HG03196 (cell line): ENCODE results near the gene PLCG1.
"Not testable (repeated sequence)": the region's sequence is repeated elsewhere in the genome, so short reads cannot be mapped to it uniquely, and the experiment has no call there.

Experiments used
- ATAC-seq: cut with Tn5 transposase; IDR thresholded peaks from one replicate; pipeline ENCODE4 v1.9.1; 2021; ENCODE audit not compliant: unreplicated experiment

PLCG1 gene

DNA sequence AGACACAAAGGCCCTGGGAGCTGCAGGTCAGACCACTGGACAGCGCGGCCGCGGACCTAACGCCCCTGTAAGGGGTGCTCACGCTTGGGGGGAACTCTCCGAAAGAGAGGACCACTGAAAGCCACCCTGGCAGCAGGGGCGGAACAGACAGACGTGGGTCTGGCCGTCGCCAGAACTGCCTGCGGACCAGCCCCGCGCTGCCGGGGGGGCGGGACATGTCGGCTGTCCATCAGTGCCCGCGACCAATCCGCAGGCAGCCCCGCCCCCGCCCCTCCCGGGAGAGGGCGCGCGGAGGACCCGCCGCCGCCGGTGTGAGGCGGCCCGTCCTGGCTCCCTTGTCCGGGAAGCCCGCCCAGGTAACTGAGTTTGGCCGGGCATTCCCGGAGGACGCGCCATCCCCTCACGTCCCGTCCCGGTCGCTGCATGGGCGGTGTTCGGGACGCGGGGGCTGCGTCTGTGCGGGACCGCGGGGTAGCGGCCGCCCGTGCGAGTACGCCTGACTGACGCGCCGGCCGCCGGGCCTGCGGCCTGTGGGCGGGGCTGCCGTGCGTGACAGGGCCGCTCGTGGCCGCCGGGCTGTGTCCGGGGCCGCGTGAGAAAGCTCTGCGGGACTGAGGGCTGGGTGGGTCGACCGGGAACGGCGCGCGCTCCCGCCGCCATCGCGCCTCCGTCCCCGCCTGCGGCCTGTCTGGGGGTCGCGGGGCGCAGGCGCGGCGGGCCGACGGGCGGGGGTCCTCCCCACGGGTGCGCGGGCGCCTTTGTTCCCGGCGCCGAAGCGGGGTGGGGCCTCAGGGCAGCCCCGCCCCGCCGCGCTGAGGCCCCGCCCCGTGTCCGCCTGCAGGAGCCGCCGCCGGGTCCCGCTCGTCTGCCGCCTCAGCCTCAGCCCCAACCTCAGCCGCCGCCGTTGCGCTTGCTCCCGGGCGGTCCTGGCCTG, at the start of gene PLCG1:
Gene PLCG1, plus strand, starts transcription at position 864 of the 934 bp plus-strand sequence. CDS start 99 bp downstream, outside the sequence.
- peak; percentile 53 for ATAC-seq

- no peak for ATAC-seq
Observed at GRCh38 chr20:41087777-41088176, 49.6 kb upstream of the PLCG1 start.

- no peak for ATAC-seq
Observed at GRCh38 chr20:41089555-41089954, 47.8 kb upstream of the PLCG1 start.

- ATAC-seq = no peak
Observed at GRCh38 chr20:41091927-41092326, 45.4 kb upstream of the PLCG1 start.

DNA sequence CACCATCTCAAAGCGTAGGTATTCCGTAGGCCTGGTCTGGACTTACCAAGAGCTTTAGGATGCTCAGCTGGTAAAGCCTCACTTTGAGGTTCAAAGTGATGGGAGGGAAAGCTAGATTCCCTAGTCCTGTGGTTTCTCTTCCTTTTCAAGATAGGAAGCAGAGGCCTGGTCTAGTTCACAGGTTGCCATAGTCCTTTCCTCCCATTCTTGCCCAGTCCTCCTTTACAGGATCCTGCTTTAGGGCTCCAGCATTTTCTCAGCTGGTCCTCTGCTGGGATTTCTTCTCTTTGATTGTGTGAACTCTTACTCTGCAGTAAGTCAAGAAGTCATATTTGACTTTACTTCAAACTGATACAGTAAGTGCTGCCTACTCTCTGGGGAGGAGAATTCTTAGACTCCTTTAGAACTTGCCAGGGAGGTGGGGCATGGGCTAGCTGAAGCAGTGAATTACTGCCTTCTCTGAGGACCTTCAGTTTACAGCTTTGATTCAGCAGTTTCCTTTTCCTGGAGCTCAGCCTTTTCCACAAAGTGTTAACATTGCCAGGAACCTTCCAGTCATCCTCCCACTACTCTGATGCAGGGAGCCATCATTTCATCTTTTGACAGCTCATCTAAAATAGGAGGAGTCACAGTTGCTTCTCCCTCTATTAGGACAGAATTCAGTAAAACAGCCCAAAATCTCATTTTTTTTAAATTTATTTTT, 42.8 kb upstream of the PLCG1 start:
- ATAC-seq = no peak

DNA sequence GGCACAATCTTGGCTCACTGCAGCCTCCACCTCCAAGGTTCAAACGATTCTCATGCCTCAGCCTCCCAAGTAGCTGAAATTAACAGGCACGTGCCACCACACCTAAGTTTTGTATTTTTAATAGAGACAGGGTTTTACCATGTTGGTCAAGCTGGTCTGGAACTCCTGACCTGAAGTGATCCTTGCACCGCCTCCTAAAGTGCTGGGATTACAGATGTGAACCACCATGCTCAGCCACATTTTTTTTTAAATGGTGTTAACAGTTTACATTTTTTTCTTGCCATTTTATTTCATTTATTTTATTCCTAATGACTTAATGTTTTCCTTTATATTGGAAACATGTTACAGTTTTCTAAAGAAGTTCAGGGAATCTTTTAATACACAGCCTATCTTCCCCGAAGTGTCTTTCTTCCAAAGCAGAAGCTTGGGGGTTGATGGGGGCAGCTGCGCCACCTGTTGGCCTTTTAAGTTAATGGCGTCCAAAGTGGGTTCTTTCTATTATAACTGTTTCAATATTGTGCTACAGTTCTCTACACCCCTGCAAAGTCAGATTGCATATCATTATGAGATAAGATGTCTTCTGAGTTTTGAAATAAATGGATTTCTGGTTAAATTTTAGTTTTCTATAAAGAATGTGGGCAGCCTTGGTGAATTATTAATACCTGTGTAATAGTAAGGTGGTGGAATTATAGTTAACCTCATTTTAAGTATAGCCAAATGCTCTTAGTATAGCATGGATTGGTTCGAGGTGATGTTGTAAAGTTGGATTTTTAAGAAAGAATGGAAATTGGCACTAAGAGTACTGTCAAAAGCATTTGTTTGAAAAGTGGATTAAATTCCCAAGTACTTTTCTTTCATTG, 42.0 kb upstream of the PLCG1 start:
- ATAC-seq = no peak

DNA sequence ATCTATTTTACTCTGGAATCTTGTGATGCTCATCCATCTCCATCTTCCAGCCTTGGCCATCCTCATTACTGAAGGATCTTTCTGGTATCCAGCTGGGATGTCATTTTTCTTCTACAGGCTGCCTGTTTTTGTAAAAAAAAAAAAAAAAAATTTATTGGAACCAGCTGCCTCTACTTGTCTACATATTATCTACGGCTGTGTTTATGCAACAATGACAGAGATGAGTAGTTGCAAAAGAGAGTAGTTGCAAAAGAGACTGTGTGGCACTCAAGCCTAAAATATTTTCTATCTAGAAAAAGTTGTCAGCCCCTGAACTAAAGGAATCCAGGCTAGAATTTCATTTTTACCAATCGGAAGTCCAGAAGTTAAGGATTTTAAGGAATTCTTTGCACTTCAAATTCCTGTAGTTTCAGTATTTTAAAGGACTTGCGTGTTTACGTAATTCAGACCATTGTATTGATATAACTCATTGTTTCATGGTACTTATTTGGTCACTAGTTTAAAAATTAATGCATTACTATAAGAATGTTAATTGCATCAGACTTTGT, 38.6 kb upstream of the PLCG1 start:
- no peak for ATAC-seq

- no peak for ATAC-seq
Observed at GRCh38 chr20:41100001-41100480, 37.3 kb upstream of the PLCG1 start.

DNA sequence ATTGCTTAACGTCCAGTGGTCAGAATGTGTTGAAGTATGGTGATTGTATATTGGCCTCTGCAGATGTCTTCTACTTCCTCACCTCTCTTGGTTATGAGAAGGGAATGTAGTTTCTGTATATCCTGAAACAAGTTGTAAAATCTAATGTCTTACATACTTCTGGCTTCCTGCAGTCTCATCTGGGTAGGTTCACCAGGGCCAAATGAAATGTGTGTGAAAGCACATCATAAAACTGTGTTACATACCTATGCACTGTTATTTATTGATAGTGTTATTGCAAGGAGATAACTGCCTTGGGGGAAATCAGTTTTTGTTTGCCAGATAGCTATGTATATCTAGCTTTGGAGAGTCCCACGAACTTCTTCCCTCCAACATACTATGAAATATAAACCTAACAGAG, 35.7 kb upstream of the PLCG1 start:
- ATAC-seq = no peak

- ATAC-seq = no peak
Observed at GRCh38 chr20:41108531-41108930, 28.8 kb upstream of the PLCG1 start.

GRCh38 chr20:41110012-41110411, 27.3 kb upstream of the PLCG1 start:
- ATAC-seq = no peak

GRCh38 chr20:41110930-41111577, 26.3 kb upstream of the PLCG1 start:
- no peak for ATAC-seq

- ATAC-seq = no peak
Observed at GRCh38 chr20:41111578-41111951, 25.8 kb upstream of the PLCG1 start.

GRCh38 chr20:41116282-41116956, 20.9 kb upstream of the PLCG1 start:
- ATAC-seq = no peak

- ATAC-seq = not testable (repeated sequence)
Observed at GRCh38 chr20:41118159-41118558, 19.2 kb upstream of the PLCG1 start.

- ATAC-seq = no peak
Observed at GRCh38 chr20:41118632-41119031, 18.7 kb upstream of the PLCG1 start.

- no peak for ATAC-seq
Observed at GRCh38 chr20:41119614-41120561, 17.5 kb upstream of the PLCG1 start.

DNA sequence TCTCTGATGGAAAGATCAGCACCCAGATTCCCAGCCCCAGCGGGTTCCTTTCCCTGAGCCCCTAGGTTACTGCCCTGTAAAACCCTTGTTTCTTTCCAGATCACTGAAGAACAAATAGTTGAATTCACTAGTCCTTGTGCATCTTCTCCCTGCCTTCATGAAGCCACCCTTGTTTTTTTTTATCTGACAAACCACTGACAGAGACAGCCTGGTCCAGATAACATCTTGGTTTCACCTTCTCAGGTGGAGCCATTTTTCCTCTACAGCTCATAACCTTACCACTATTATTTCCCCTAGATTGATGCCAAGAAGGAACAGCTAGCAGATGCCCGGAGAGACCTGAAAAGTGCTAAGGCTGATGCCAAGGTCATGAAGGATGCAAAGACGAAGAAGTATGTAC, 15.9 kb upstream of the PLCG1 start:
- ATAC-seq = no peak

DNA sequence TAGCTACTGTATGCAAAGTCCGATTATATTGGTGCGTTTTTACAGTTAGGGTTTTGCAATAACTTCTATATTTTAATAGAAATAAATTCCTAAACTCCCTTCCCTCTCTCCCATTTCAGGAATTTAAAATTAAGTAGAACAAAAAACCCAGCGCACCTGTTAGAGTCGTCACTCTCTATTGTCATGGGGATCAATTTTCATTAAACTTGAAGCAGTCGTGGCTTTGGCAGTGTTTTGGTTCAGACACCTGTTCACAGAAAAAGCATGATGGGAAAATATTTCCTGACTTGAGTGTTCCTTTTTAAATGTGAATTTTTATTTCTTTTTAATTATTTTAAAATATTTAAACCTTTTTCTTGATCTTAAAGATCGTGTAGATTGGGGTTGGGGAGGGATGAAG, 13.7 kb upstream of the PLCG1 start:
- ATAC-seq = no peak
